Transverse colon (tissue), 4 donors: ENCODE measurements around the gene ADAM29.

Source experiments
- CTCF ChIP-seq, 5 experiments: fragments of 200-600 bp in 3 of 5; fragments of 450-650 bp in 2 of 5; sonication (generic) in 3 of 5; IDR thresholded peaks; 1 replicate in 2 of 5; 2 replicates in 3 of 5; pipeline ENCODE4 v1.5.1; 2016 to 2017; ENCODE audit warnings: antibody characterized with exemption in 5 of 5, inconsistent platforms in 3 of 5, mild to moderate bottlenecking in 2 of 5, moderate library complexity in 1 of 5
- EP300 ChIP-seq: sonication (generic); formaldehyde crosslinking; IDR thresholded peaks from one replicate; pipeline ENCODE4 v1.6.1; 2017; ENCODE audit warnings: antibody characterized with exemption, low read depth
- POLR2A ChIP-seq: fragments of 450-650 bp; IDR thresholded peaks from one replicate; pipeline ENCODE4 v1.6.1; 2016; ENCODE audit warnings: antibody characterized with exemption, mild to moderate bottlenecking, moderate library complexity
- POLR2AphosphoS5 ChIP-seq, 3 donors: sonication (generic); formaldehyde crosslinking; IDR thresholded peaks; one replicate each; pipeline ENCODE4 v1.6.1; 2016; ENCODE audit warnings: antibody characterized with exemption in 3 of 3

- TF ChIP-seq CTCF (IDR thresholded peaks at IDR 0.05) (no peak), POLR2A (no peak), POLR2AphosphoS5 (IDR thresholded peaks at IDR 0.05) (no peak), EP300 (no peak)
Observed at GRCh38 chr4:174928174-174928573, 10.0 kb downstream of the ADAM29 start.
